HG03460 (cell line): Measurements from ENCODE around the gene PHAF1.
"Not testable (repeated sequence)": the region's sequence is repeated elsewhere in the genome, so short reads cannot be mapped to it uniquely, and the experiment has no call there.

ENCODE experiments used
- ATAC-seq: cut with Tn5 transposase; IDR thresholded peaks from one replicate; pipeline ENCODE4 v1.9.1; 2021; ENCODE audit not compliant: unreplicated experiment

PHAF1 gene

GRCh38 chr16:67104061-67104460 is 5.7 kb upstream of the PHAF1 start:
- no peak for ATAC-seq

DNA sequence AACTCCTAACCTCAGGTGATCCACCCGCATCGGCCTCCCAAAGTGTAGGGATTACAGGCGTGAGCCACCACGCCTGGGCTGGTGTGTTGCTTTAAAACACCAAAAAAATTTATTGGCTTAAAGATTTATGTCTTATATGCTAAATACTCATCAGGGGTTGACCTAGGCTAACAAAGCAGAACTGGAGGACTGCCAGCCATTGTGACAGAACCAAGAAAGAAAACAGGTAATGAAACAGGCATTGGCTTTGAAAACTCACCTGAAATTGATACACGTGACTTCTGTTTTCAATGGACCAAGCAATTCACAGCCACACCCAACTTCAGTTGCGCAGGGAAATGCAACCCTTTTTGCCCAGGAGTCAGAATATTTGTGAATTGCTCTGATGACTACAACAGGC is 4.9 kb upstream of the PHAF1 start:
- ATAC-seq = no peak

DNA sequence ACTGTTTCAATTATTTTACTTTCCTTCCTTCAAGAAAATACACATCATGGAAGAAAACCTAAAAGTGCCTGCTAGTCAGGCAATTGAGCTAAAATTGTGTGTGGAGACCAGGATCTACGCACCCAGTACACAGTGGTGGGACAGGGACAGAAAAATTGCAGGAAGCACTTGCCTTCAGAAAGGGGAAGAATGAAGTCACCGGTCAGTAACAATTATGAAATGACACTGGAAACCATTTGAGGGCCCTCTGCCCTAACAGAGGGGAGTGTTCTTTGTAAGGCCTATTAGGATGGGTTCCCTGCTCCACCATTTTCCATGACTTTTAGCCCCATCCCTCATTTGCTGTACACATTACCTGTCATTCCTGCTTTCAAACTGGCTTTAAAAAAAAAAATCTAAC is 4.5 kb upstream of the PHAF1 start:
- no peak for ATAC-seq

DNA sequence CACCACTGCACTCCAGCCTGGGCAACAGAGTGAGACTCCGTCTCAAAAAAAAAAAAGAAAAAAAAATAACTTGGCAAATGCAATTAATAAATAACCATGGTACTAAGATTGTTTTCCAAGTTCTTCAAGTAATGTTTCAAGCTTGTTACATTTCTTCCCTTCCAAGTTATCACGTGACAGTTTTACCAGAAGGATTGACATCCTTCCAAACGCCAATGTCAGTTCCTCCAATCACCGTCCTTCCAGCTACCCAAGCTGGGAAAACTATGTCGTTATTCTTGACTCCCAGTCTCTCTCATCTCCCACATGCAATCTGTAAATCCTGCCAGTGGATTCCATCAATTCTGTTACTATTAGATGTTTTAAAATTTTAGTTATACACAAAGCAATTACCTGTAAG is 3.9 kb upstream of the PHAF1 start:
- no peak for ATAC-seq

GRCh38 chr16:67108489-67108888 is 1.3 kb upstream of the PHAF1 start:
- no peak for ATAC-seq

- ATAC-seq = no peak
Measured at GRCh38 chr16:67108931-67109406, 772 bp upstream of the PHAF1 start.

DNA sequence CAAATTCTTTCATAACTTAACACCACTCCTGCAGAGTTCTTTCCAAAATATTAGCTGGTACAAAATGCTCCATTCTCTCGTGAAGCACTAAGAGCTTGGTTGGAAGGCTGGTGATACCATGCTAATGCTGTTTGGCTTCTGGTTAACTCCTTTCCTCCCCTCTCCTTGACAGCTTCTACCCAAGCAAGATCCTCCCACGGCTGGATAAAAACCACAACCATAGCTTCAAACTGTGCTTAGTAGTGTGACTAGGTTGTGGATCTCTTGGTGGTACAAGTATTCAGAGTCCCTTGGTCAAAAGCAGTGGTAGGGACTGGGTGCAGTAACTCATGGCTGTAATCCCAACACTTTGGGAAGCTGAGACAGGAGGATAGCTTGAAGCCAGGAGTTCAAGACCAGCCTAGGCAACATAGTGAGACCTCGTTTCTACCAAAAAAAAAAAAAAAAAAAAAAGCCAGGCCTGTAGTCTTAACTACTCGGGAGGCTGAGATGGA is 2.3 kb downstream of the PHAF1 start:
- ATAC-seq = no peak

DNA sequence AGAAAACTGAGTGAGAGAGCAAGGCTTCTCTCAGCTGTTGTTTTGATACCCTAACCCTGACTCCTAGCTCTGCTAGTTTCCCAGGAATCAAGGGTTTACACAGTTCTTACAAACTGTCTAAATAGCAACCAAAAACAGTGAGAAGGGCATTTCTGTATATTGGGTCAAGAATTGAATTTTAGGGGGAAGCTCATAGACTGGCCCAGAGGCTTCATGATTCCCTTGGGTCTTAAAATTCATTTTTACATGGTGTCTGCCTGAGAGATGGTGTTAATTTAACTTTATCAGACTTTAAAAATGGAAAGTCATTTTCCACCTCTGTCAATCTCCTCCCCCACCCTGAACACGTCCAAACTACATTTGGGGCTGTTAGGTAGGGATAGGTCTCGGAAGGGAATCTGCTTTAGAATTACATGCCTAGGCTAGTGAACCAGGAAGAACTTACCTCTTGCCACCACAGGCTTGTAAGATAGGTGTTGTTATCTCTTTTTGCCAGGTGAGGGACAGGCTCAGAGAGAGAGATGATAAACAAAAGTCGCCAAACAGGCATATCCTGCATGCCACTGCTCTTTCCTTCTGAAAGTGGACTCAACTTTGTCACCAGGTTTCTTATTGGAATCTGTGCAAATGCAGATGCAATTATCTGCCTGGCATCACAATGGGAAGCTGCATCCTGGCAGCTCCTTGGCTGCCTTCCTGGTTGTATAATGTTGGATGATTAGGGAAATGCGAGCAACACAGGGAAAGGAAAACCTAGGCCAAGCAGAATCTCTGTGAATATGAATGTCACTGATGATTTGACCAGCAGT is 3.1 kb downstream of the PHAF1 start:
- no peak for ATAC-seq

DNA sequence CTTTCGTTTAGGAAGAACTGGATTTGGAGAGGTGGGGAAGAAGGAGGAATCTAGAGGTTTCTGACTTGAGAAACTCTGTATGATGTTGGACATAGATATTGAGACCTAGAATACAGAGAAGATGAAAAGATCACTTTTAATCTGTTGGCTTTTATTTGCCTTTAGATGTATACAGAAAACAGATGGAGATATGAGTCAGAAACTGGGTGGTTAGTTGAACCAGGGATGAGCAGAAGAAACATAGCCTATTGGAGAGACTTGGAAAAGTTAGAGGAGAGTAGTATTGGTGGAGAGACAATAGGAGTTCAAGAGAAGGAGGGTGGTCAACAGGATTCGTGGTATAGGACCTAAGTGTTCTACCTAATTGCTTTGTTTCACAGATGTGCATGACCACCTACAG is 5.1 kb downstream of the PHAF1 start:
- ATAC-seq = no peak

- ATAC-seq = no peak
Measured at GRCh38 chr16:67115639-67116038, 5.9 kb downstream of the PHAF1 start.

DNA sequence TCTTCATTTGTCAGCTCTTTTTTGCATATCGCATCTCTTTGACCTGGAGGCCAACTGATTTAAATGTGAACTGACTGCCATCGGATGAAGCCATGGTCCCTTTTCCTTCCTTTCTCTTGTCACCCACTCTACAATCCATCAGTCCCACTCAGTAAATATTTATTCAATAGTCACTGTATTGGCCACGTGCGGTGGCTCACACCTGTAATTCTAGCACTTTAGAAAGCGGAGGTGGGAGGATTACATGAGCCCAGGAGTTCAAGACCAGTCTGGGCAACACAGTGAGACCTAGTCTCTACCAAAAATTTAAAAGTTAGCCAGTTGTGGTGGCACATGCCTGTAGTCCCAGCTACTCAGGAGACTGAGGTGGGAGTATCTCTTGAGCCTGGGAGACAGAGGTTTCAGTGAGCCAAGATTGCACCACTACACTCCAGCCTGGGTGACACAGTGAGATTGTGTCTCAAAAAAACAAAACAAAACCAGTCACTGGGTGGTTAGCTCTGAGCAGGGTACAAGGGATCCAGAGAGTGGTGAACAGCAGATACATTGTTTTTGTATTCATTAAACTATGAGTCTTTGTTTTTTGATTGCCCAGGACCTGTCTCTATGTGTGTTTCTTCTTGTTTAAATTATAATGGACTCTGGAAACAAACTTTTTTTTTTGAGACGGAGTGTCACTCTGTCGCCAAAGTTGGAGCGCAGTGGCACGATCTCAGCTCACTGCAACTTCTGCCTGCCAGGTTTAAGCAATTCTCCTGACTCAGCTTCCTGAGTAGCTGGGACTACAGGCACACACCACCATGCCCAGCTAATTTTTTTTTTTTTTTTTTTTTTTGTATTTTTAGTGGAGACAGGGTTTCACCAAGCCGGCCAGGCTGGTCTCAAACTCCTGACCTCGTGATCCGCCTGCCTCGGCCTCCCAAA is 6.9 kb downstream of the PHAF1 start:
- ATAC-seq = no peak

- ATAC-seq = no peak
Measured at GRCh38 chr16:67117716-67118115, 8.0 kb downstream of the PHAF1 start.

DNA sequence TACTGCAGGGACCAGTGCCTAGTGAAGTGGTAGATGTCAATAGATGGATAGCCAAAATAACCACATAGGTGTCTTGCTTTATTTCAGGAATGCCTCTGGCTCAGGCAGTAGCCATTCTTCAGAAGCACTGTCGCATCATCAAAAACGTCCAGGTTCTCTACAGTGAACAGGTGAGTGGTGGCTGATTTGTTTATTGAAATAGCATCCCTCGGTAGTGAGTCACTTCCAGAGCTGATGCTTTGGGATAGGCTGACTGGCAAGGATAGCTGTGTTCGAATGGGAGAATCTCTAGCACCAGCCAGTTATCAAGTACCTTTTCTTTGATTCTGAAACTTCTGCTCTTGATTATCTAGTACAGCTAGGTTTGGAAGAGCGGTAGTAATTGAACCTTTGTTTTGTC is 10.3 kb downstream of the PHAF1 start:
- no peak for ATAC-seq

DNA sequence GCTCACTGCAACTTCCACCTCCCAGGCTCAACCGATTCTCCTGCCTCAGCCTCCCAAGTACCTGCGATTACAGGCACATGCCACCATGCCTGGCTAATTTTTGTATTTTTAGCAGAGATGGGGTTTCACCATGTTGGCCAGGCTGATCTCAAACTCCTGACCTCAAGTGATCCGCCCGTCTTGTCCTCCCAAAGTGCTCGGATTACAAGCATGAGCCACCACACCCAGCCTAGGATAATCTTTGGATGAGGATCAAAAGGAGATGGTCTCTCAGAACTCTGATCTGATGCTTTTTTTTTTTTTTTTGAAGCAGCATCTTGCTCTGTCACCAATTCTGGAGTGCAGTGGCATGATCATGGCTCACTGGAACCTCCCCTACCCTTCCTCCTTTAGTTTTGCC is 13.1 kb downstream of the PHAF1 start:
- not testable (repeated sequence) for ATAC-seq

GRCh38 chr16:67128417-67128816 is 18.7 kb downstream of the PHAF1 start:
- no peak for ATAC-seq

- ATAC-seq = no peak
Measured at GRCh38 chr16:67128887-67129286, 19.1 kb downstream of the PHAF1 start.

GRCh38 chr16:67129422-67129821 is 19.7 kb downstream of the PHAF1 start:
- no peak for ATAC-seq

- ATAC-seq = no peak
Measured at GRCh38 chr16:67137605-67138004, 27.9 kb downstream of the PHAF1 start.

DNA sequence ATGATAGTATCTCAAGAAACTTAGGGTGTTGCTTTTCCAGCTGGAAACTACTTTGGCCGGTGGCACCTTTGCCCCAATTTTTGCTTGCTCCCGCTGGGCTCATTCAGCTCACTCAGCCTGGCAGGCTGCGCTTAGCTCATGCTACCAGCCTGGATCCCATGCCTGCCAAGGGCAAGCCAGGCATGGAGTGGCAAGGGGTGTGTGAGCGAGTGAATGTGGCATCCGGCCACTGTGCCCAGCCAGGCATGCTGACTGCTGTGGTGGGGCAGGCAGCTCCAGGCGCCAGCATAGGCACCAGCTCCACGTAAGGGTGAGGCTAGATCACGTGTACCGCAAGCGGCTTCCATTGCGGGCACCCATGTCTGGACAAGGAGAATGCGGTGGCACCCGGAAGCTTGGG is 31.6 kb downstream of the PHAF1 start:
- no peak for ATAC-seq

- no peak for ATAC-seq
Measured at GRCh38 chr16:67142342-67142741, 32.6 kb downstream of the PHAF1 start.

- ATAC-seq = no peak
Measured at GRCh38 chr16:67144943-67145342, 35.2 kb downstream of the PHAF1 start.

DNA sequence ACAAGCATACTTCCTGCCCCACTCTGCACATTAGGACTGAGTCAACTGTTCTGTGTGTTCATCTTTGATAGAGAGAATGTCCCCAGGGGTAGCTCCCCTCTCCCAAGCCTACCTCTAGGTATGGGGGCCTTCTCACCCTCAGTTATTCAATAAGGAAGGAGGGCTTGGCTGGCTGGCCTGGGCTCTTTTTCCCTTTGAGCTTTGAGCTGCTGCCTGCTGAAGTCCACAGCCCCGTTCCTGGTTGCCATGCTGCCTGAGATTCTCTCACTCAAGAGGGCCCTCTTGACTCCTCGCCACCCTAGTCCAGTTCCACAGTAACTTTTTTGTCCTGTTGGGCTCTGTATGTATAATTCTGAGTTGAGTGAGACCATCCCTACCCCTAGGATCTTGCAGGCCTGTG is 36.0 kb downstream of the PHAF1 start:
- no peak for ATAC-seq
